HFF-Myc (cell line): ENCODE measurements around the gene EVC.
"Not testable (repeated sequence)": the region's sequence is repeated elsewhere in the genome, so short reads cannot be mapped to it uniquely, and the experiment has no call there.

Source experiments
- DNase-seq: peaks from one replicate; pipeline ENCODE4 v3.0.0-alpha.2; 2011; ENCODE audit warnings: low read depth; ENCODE audit errors: extremely low read depth
- H3K4me3 ChIP-seq: replicated peaks from 2 replicates; pipeline ENCODE4 v1.5.1; 2011; ENCODE audit warnings: low read depth, mild to moderate bottlenecking, control low read depth, low read length
- CTCF ChIP-seq: IDR thresholded peaks from 2 replicates; pipeline ENCODE4 v1.5.1; 2012; ENCODE audit warnings: mild to moderate bottlenecking, low read depth, low read length, control low read depth; ENCODE audit errors: missing control alignments

EVC gene

GRCh38 chr4:5810770-5811430, 99.9 kb downstream of the EVC start:
- no peak overlapping the region for H3K4me3 ChIP-seq
- no peak for DNase-seq
- TF ChIP-seq CTCF: no peak

- not testable (repeated sequence) for H3K4me3 ChIP-seq, DNase-seq
Observed at GRCh38 chr4:5812057-5812456, 101.1 kb downstream of the EVC start.

- H3K4me3 ChIP-seq: no peak overlapping the region
- peak; percentile 52 for DNase-seq
- peak; percentile 70 for TF ChIP-seq CTCF
Observed at GRCh38 chr4:5812506-5813229, 101.7 kb downstream of the EVC start.

- DNase-seq: no peak
- no peak for TF ChIP-seq CTCF
- H3K4me3 ChIP-seq: no peak overlapping the region
Observed at GRCh38 chr4:5813882-5814255, 102.9 kb downstream of the EVC start.

GRCh38 chr4:5814421-5814820, 103.4 kb downstream of the EVC start:
- DNase-seq: no peak
- H3K4me3 ChIP-seq: no peak overlapping the region
- TF ChIP-seq CTCF: no peak

GRCh38 chr4:5815641-5816040, 104.6 kb downstream of the EVC start:
- DNase-seq: no peak
- no peak for TF ChIP-seq CTCF
- no peak overlapping the region for H3K4me3 ChIP-seq

- no peak overlapping the region for H3K4me3 ChIP-seq
- TF ChIP-seq CTCF: no peak
- no peak for DNase-seq
Observed at GRCh38 chr4:5816101-5816500, 105.1 kb downstream of the EVC start.
